ENCODE data around the gene SLX4.
"Not testable (repeated sequence)": the region's sequence is repeated elsewhere in the genome, so short reads cannot be mapped to it uniquely, and the experiment has no call there.

Gene SLX4, protein sequence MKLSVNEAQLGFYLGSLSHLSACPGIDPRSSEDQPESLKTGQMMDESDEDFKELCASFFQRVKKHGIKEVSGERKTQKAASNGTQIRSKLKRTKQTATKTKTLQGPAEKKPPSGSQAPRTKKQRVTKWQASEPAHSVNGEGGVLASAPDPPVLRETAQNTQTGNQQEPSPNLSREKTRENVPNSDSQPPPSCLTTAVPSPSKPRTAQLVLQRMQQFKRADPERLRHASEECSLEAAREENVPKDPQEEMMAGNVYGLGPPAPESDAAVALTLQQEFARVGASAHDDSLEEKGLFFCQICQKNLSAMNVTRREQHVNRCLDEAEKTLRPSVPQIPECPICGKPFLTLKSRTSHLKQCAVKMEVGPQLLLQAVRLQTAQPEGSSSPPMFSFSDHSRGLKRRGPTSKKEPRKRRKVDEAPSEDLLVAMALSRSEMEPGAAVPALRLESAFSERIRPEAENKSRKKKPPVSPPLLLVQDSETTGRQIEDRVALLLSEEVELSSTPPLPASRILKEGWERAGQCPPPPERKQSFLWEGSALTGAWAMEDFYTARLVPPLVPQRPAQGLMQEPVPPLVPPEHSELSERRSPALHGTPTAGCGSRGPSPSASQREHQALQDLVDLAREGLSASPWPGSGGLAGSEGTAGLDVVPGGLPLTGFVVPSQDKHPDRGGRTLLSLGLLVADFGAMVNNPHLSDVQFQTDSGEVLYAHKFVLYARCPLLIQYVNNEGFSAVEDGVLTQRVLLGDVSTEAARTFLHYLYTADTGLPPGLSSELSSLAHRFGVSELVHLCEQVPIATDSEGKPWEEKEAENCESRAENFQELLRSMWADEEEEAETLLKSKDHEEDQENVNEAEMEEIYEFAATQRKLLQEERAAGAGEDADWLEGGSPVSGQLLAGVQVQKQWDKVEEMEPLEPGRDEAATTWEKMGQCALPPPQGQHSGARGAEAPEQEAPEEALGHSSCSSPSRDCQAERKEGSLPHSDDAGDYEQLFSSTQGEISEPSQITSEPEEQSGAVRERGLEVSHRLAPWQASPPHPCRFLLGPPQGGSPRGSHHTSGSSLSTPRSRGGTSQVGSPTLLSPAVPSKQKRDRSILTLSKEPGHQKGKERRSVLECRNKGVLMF (N-terminal part only)
- total RNA-seq: 21.2 reads per million, percentile 48 among the genes with 10 or more reads in this experiment

DNA sequence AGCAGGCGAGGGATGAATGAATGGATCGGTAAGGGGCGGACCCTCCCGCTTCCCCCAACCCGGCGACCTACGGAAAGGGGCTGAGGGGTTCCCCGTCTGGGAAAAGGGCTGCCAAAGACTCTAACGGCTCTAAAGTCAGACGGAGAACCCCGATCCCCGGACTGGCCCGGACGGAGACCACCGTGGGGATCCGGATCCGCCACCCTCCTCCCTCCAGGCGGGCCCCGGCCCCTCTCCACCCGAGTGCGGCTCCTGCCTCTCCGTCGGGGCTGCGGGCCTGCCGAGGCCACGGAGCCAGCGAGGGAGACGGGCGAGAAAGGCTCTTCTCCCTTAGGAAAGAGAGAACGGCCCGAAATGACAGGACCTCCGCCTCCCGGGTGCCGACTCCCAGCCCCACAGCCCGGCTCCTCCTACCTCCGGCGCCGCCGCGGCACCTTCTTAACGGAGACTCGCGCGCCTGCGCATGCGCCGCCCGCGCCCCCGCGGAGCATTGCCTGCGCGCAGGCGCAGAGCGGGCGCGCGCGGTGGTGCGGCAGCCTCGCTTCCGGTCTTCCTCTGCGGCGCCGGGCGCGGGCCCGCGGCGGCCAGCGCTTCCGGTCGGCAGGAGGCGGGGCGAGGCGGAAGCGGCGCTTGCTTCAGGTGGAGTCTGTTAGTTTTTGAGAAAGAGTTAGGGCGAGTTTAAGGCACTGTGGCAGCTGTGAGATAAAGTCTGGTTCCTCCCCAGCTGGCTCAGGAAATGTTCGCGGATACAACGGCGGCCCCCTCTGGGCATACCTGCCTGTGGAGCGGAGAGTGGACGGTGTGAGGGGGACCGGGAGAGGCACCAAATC lies at the start of gene SLX4:
Gene SLX4, minus strand, starts transcription at position 461 of the 830 bp plus-strand sequence. CDS start 2,642 bp downstream, outside the sequence.
- DNase-seq: peak; percentile 87

- DNase-seq: no peak
These were observed 47.8 kb upstream of the SLX4 start for GRCh38 chr16:3659251-3659650.

DNA sequence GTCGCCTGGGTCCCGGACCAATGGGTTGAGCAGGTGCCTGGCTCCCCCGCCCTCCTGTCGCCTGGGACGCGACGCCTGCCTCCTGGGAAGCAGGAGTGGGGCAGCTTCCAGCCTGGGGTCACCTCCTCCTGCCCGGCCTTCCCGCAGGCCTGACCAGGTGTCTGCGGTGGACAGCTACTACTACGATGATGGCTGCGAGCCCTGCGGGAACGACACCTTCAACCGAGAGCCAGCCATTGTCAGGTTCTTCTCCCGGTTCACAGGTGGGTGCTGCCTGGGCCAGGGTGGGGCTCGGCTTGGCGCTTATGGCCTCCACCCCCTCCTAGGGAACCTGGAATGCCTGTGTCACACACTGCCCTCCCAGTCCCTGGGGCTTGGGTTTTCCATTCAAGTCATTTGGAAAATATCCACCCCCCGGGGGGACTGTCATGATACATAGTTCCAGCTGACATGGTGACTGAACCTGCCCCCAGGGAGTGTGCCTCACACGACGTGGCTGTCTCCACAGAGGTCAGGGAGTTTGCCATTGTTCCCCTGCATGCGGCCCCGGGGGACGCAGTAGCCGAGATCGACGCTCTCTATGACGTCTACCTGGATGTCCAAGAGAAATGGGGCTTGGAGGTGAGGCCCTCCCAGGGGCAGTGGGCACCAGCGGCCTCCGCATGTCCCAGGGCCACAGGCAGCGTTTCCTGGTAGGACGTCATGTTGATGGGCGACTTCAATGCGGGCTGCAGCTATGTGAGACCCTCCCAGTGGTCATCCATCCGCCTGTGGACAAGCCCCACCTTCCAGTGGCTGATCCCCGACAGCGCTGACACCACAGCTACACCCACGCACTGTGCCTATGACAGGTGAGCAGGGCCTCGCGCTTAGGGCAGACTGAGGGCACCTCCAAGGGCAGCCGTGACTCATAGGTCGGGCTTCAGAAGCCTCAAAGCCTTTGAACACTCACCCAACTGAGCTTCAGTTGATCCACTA lies 45.4 kb upstream of the SLX4 start:
- no peak for DNase-seq

GRCh38 chr16:3656160-3656490 lies 44.7 kb upstream of the SLX4 start:
- not testable (repeated sequence) for DNase-seq

- DNase-seq: no peak
These were observed 44.2 kb upstream of the SLX4 start for GRCh38 chr16:3655396-3656159.

DNA sequence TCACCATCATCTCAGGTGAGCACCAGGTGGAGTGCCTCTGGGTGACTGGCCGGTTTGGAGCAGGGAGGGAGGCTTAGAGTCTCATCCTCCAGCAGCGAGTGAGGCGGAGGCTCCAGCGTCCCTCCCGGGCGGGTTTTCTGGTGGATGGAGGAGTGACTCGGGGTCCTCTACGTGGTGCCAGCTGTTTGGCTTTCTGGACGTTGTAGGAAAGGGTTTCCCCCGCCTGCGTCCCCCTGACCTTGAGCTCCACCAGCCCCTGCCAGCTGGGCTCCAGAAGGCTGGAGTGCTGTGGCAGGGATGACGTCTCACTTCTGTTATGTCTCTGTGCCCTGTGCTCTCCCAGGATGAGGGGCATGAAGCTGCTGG lies 43.6 kb upstream of the SLX4 start:
- DNase-seq: no peak

DNA sequence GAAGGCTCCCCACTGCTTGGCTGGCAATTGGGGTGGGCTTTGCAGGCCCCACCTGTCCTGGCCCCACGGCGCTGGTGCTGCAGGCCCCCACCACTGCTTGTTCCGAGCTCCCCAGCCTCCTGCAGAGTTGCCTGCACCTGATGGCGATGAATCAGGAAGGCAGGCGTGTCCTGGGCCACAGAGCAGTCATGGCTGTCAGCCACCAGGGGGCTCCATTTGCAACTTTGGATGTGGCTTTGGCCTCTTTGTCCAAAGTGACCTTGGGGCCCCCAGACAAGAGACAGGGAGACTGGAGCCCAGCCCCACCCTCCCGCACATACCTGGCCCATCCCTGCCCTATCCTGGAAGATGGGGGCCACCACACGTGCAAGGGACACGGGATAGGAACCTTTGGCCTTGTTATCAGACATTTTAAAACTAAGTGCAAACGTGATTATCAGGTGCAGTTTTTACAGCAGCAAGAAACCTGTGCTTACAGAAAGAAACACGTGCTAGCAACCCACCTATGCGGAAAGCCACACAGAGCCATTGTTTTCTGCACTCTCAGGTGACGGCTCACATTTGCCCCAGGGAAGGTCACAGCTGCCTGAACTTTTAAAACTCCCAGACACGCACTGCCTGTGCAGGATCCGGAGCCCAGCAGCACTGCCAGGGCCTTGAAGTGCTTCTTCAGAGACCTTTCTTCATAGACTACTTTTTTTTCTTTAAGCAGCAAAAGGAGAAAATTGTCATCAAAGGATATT lies 43.0 kb upstream of the SLX4 start, which contains the start of gene DNASE1:
Gene DNASE1, plus strand, starts transcription at position 443 of the 743 bp plus-strand sequence. CDS start 683 bp downstream, outside the sequence.
- peak; percentile 38 for DNase-seq

- DNase-seq: no peak
These were observed 41.2 kb upstream of the SLX4 start for GRCh38 chr16:3652373-3653195.

DNA sequence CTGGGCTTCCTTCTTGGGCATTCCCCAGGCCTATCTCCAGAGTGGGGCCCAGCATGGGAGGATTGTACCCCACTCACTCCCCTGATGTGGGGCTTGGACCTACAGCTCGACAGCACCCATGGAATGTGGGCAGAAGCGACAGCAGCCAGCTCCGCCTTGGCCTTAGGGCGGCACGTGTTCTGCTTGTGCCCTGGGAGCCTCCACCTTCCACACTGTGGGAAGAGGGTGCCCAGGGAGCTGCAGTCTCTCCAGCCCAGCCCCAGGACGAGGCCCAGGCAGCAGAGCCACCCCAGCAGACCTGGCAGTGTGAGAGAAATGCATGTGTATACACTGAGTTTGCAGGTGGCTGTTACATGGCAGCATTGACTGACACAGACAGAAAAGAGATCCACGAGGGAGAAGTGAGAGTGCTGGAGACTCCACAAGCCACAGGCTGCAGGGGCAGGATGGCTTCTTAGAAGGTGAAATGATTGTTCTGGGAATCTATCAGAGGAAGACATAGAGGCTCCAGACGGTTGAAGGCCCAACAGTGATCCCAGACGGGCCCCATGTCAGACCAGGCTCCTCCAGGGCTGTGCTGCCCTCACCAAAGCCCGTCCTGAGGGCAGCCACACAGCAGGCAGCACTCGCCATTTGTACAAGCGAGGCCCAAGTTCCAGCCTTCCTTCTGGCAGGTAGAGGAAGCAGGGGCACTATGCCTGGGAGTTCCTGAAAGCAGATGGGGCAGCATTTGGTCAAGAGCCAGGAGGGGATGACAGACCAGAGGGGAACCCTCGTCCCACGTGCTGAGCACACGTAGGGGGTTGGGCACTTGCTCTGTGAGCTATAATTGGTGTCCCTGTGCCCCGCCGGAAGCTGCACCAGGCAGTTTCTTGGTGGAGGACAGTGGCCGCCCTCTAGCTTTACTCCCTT lies 40.3 kb upstream of the SLX4 start:
- DNase-seq: no peak

DNA sequence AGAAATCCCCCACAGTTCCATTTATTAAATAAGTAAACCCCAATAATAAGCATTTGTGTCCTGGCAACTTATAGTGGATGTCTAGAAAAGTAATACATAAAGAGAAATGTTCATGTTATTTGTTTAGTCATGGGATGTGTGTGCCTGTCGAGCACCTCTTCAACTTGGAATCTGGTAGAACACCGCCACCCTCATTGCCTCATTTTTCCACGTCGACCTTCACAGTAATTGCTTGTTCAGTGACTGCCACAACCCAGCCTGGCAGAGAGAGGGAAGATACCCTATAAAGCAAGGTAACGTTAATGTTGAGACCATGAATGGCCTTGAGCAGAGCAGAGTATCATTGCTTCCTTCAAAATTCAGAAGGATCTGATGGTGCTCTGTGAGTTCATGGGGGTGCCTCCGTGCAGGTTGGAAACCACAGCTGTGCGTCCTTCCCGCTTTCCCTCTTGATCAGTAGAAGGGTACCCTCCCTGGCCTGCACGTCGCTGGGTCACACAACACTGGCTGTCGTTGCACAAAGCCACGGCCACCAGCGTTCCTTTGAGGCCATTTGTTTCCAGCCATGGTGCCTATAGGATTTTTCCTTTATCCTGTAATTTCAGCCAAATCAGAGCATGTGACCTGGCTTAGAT lies 39.3 kb upstream of the SLX4 start:
- no peak for DNase-seq

GRCh38 chr16:3646348-3646920 lies 35.0 kb upstream of the SLX4 start:
- no peak for DNase-seq

- DNase-seq: no peak
These were observed 34.3 kb upstream of the SLX4 start for GRCh38 chr16:3645504-3646347.

DNA sequence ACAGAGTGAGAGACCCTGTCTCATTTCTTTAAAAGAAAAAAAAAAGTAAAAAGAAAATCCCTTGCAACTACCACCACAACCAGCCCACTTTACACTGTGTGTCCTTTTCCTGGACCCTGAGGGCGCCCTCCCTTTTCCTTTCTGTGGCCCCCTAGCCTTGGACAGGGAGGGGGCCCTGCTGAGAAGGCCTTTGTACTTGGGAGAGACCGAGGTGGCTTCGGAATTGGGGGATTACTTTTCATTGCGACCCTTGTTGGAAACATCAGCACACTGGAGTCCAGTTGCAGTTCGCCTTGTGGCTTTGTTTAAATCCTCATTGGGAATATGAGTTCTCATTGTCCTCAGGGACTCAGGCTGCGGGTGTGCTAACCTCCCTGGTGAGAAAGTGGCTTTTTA lies 33.7 kb upstream of the SLX4 start:
- no peak for DNase-seq

GRCh38 chr16:3643095-3643730 lies 31.8 kb upstream of the SLX4 start:
- no peak for DNase-seq

Measured in effector CD4-positive, alpha-beta T cell (primary cell).